OCI-LY7 (cell line): Measurements from ENCODE around the gene ATG12. TPM values are rescaled to one million over a fixed set of nuclear protein-coding genes. Genes with fewer than 3 reads are reported as not detected.

Source experiments
- BruUV-seq: library from RNA; stranded (reverse); fragments of 400-500 nt; replicated peaks from 2 replicates; lab custom pipeline; 2021; lab: Mats Ljungman, UMichigan
- CTCF ChIA-PET: fragments of 300-600 bp; sonication (Branson Sonifier 250); formaldehyde crosslinking; loops from one replicate; lab custom pipeline; 2022; ENCODE audit warnings: antibody characterized with exemption; ENCODE audit not compliant: unreplicated experiment; lab: Charles Lee
- POLR2A ChIA-PET: fragments of 300-600 bp; sonication (Branson Sonifier 250); formaldehyde crosslinking; loops from one replicate; lab custom pipeline; 2022; ENCODE audit warnings: antibody characterized with exemption; lab: Charles Lee
- DNase-seq: peaks from one replicate; pipeline ENCODE4 v3.0.0-alpha.2; 2015; ENCODE audit warnings: low spot score
- H2AFZ ChIP-seq: fragments of 200-600 bp; sonication (generic), shearing (Covaris generic); 2 replicates; pipeline ENCODE4 v1.6.1; 2014; ENCODE audit warnings: mild to moderate bottlenecking, antibody characterized with exemption, low read length, moderate library complexity
- H3K27ac ChIP-seq: fragments of 200-600 bp; sonication (generic); 2 replicates; pipeline ENCODE4 v1.5.1; 2014; ENCODE audit warnings: mixed run types, low read depth, mild to moderate bottlenecking, moderate library complexity, low read length, inconsistent platforms; ENCODE audit not compliant: poor library complexity, severe bottlenecking
- H3K36me3 ChIP-seq: fragments of 200-600 bp; sonication (generic); 2 replicates; pipeline ENCODE4 v1.6.1; 2014; ENCODE audit warnings: mild to moderate bottlenecking, antibody characterized with exemption, low read length, moderate library complexity, mixed read lengths; ENCODE audit not compliant: insufficient read depth
- H3K4me1 ChIP-seq: fragments of 200-600 bp; sonication (generic); 2 replicates; pipeline ENCODE4 v1.5.1; 2014; ENCODE audit warnings: mild to moderate bottlenecking, low read length; ENCODE audit not compliant: insufficient read depth, poor library complexity, severe bottlenecking
- H3K4me2 ChIP-seq: fragments of 200-600 bp; sonication (generic); 2 replicates; pipeline ENCODE4 v1.6.1; 2014; ENCODE audit warnings: mild to moderate bottlenecking, low read length
- H3K4me3 ChIP-seq: fragments of 200-600 bp; sonication (generic); 2 replicates; pipeline ENCODE4 v1.5.1; 2014; ENCODE audit warnings: mild to moderate bottlenecking, low read depth, low read length; ENCODE audit not compliant: poor library complexity, severe bottlenecking
- H3K79me2 ChIP-seq: fragments of 200-600 bp; sonication (generic); 2 replicates; pipeline ENCODE4 v1.6.1; 2016; ENCODE audit warnings: low read depth, mild to moderate bottlenecking, low read length, moderate library complexity, mixed read lengths; ENCODE audit not compliant: insufficient read depth
- H3K9me2 ChIP-seq: fragments of 200-600 bp; sonication (generic); 2 replicates; pipeline ENCODE4 v1.6.1; 2016; ENCODE audit warnings: mild to moderate bottlenecking, low read length, mixed read lengths; ENCODE audit not compliant: insufficient read depth
- H3K9me3 ChIP-seq: fragments of 200-600 bp; sonication (generic); 2 replicates; pipeline ENCODE4 v1.6.1; 2014; ENCODE audit warnings: mild to moderate bottlenecking, mixed run types, low read length, mixed read lengths
- H4K20me1 ChIP-seq: fragments of 200-600 bp; sonication (generic); 2 replicates; pipeline ENCODE4 v1.6.1; 2014; ENCODE audit warnings: mild to moderate bottlenecking, antibody characterized with exemption, low read length, moderate library complexity, mixed read lengths; ENCODE audit not compliant: insufficient read depth
- CTCF ChIP-seq: fragments of 200-600 bp; sonication (generic); conservative IDR thresholded peaks from 2 replicates; pipeline ENCODE4 v1.5.1; 2014; ENCODE audit warnings: mild to moderate bottlenecking, antibody characterized with exemption, low read length, moderate library complexity, mixed read lengths
- EZH2phosphoT487 ChIP-seq: fragments of 200-600 bp; sonication (generic); IDR thresholded peaks from 2 replicates; pipeline ENCODE4 v1.6.1; 2018; ENCODE audit warnings: low read depth, borderline replicate concordance, mild to moderate bottlenecking, mixed run types, antibody characterized with exemption, low read length, moderate library complexity, mixed read lengths
- intact Hi-C: fragments of 100-400 bp; cut with micrococcal nuclease; formaldehyde crosslinking; loops from one replicate; pipeline ENCODE4 v1.10.0; 2022; ENCODE audit not compliant: unreplicated experiment
- total RNA-seq, 2 experiments: library from RNA; depleted of rRNA in 1 of 2; stranded (reverse); fragments of >200 nt in 1 of 2; shearing (Covaris generic) in 1 of 2; gene quantifications; 2 replicates each; pipeline ENCODE4 v1.2.3, GENCODE V29; 2014 to 2022

Gene ATG12
- total RNA-seq, 2 experiments from 2014 or later, result 38.0 to 48.3 TPM

- Histone ChIP-seq H2AFZ (no peak overlapping the region), H3K4me3 (no peak overlapping the region), H3K79me2 (no peaks in the 10 kb centered on the region), H4K20me1 (no peaks in the 10 kb centered on the region), H3K4me1 (no peaks in the 10 kb centered on the region), H3K27ac (no peak overlapping the region), H3K9me2 (no peaks in the 10 kb centered on the region), H3K36me3 (no peaks in the 10 kb centered on the region), H3K9me3 (no peaks in the 10 kb centered on the region), H3K4me2 (no peak overlapping the region)
- TF ChIP-seq EZH2phosphoT487, result peak; percentile 17; the same call in 1 of the 2 replicates
- no peak for TF ChIP-seq CTCF
- no TSS peak for BruUV-seq
- DNase-seq, result no peak
- ChIA-PET CTCF (no interaction called here), POLR2A (interaction anchor here (0.6 kb wide), 1 partner anchor 11 kb away, joined by 6 read pairs; no protein-coding TSS in a partner anchor)
- intact Hi-C loops, result no loop called here
Observed at GRCh38 chr5:115815693-115816225, 25.6 kb downstream of the ATG12 start.

- Histone ChIP-seq H3K9me2 (no peaks in the 10 kb centered on the region), H3K9me3 (no peaks in the 10 kb centered on the region), H3K4me1 (no peaks in the 10 kb centered on the region), H3K36me3 (no peaks in the 10 kb centered on the region), H3K4me3 (no peak overlapping the region), H3K27ac (no peak overlapping the region), H4K20me1 (no peaks in the 10 kb centered on the region), H3K79me2 (no peaks in the 10 kb centered on the region), H2AFZ (no peak overlapping the region), H3K4me2 (no peak overlapping the region)
- intact Hi-C loops, result no loop called here
- BruUV-seq, result no TSS peak
- no peak for DNase-seq
- POLR2A ChIA-PET, result interaction anchor here (0.9 kb wide), 1 partner anchor 17 kb away, joined by 4 read pairs; no protein-coding TSS in a partner anchor
- CTCF ChIA-PET, result no interaction called here
- peak; percentile 92; the same call in 1 of the 2 replicates for TF ChIP-seq EZH2phosphoT487
- no peak for TF ChIP-seq CTCF
Observed at GRCh38 chr5:115815006-115815692, 26.2 kb downstream of the ATG12 start.

GRCh38 chr5:115813719-115814118, 27.6 kb downstream of the ATG12 start:
- POLR2A ChIA-PET, result interaction anchor here (0.6 kb wide), 2 partner anchors 35 to 1409 kb away, joined by 3 to 5 read pairs; no protein-coding TSS in a partner anchor
- intact Hi-C loops, result no loop called here
- Histone ChIP-seq H3K79me2 (no peaks in the 10 kb centered on the region), H3K9me3 (no peaks in the 10 kb centered on the region), H3K4me2 (no peak overlapping the region), H3K36me3 (no peaks in the 10 kb centered on the region), H4K20me1 (no peaks in the 10 kb centered on the region), H2AFZ (no peak overlapping the region), H3K4me3 (no peak overlapping the region), H3K27ac (no peak overlapping the region), H3K9me2 (no peaks in the 10 kb centered on the region), H3K4me1 (no peaks in the 10 kb centered on the region)
- DNase-seq, result no peak
- TF ChIP-seq EZH2phosphoT487, result no peak
- no peak for TF ChIP-seq CTCF
- CTCF ChIA-PET, result no interaction called here
- BruUV-seq, result no TSS peak
